Loucy (cell line): ENCODE measurements around the gene SCP2D1.

Experiments used
- EZH2phosphoT487 ChIP-seq: fragments of 200-600 bp; IDR thresholded peaks from 2 replicates; pipeline ENCODE4 v1.6.1; 2018; ENCODE audit warnings: antibody characterized with exemption, mild to moderate bottlenecking, moderate library complexity, borderline replicate concordance
- TF ChIP-seq, protein P1 (sequence below): fragments of 200-600 bp; sonication (generic); conservative IDR thresholded peaks from 2 replicates; pipeline ENCODE4 v1.5.1; 2014; ENCODE audit warnings: mild to moderate bottlenecking, antibody characterized with exemption, low read length

- TF ChIP-seq, protein P1, sequence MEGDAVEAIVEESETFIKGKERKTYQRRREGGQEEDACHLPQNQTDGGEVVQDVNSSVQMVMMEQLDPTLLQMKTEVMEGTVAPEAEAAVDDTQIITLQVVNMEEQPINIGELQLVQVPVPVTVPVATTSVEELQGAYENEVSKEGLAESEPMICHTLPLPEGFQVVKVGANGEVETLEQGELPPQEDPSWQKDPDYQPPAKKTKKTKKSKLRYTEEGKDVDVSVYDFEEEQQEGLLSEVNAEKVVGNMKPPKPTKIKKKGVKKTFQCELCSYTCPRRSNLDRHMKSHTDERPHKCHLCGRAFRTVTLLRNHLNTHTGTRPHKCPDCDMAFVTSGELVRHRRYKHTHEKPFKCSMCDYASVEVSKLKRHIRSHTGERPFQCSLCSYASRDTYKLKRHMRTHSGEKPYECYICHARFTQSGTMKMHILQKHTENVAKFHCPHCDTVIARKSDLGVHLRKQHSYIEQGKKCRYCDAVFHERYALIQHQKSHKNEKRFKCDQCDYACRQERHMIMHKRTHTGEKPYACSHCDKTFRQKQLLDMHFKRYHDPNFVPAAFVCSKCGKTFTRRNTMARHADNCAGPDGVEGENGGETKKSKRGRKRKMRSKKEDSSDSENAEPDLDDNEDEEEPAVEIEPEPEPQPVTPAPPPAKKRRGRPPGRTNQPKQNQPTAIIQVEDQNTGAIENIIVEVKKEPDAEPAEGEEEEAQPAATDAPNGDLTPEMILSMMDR, result no peak
- no peak for TF ChIP-seq EZH2phosphoT487
These were observed 4.9 kb upstream of the SCP2D1 start for GRCh38 chr20:18808712-18809111.
